GM21528 (cell line): ENCODE data around the gene DGCR6.
"Not testable (repeated sequence)": the region's sequence is repeated elsewhere in the genome, so short reads cannot be mapped to it uniquely, and the experiment has no call there.

Experiments
- ATAC-seq: cut with Tn5 transposase; IDR thresholded peaks from one replicate; pipeline ENCODE4 v1.9.1; 2021; ENCODE audit warnings: mild to moderate bottlenecking, moderate library complexity; ENCODE audit not compliant: unreplicated experiment, low FRiP score

The DGCR6 gene

GRCh38 chr22:18905540-18906409 is at the start of gene DGCR6:
TSS of gene DGCR6 (plus strand) at chr22:18906320. CDS start at chr22:18906375, 55 bp downstream.
- ATAC-seq: peak; percentile 71

- ATAC-seq: not testable (repeated sequence)
These were observed 46.8 kb upstream of the DGCR6 start for GRCh38 chr22:18859314-18859713.

GRCh38 chr22:18881260-18881659 is 24.9 kb upstream of the DGCR6 start:
- not testable (repeated sequence) for ATAC-seq

- ATAC-seq: not testable (repeated sequence)
These were observed 21.7 kb upstream of the DGCR6 start for GRCh38 chr22:18884465-18884864.

GRCh38 chr22:18888115-18888514 is 18.0 kb upstream of the DGCR6 start:
- no peak for ATAC-seq

- peak; percentile 90 for ATAC-seq
These were observed 15.5 kb upstream of the DGCR6 start for GRCh38 chr22:18890510-18891192.

- ATAC-seq: not testable (repeated sequence)
These were observed 12.3 kb upstream of the DGCR6 start for GRCh38 chr22:18893775-18894174.

GRCh38 chr22:18896037-18896657 is 10.0 kb upstream of the DGCR6 start:
- not testable (repeated sequence) for ATAC-seq

GRCh38 chr22:18906410-18906745 is 258 bp downstream of the DGCR6 start:
- ATAC-seq: peak; percentile 11

- no peak for ATAC-seq
These were observed 776 bp downstream of the DGCR6 start for GRCh38 chr22:18906896-18907295.

GRCh38 chr22:18909556-18909955 is 3.4 kb downstream of the DGCR6 start:
- ATAC-seq: no peak

- not testable (repeated sequence) for ATAC-seq
These were observed 5.4 kb downstream of the DGCR6 start for GRCh38 chr22:18911535-18911934.

- not testable (repeated sequence) for ATAC-seq
These were observed 6.3 kb downstream of the DGCR6 start for GRCh38 chr22:18912264-18912946.

- ATAC-seq: not testable (repeated sequence)
These were observed 8.4 kb downstream of the DGCR6 start for GRCh38 chr22:18914558-18914957.

- ATAC-seq: not testable (repeated sequence)
These were observed 9.4 kb downstream of the DGCR6 start for GRCh38 chr22:18915550-18915949.

GRCh38 chr22:18917818-18918217 is 11.7 kb downstream of the DGCR6 start:
- ATAC-seq: not testable (repeated sequence)

GRCh38 chr22:18920257-18920902 is 14.3 kb downstream of the DGCR6 start:
- not testable (repeated sequence) for ATAC-seq

- no peak for ATAC-seq
These were observed 19.4 kb downstream of the DGCR6 start for GRCh38 chr22:18925368-18926064.

GRCh38 chr22:18927020-18927419 is 20.9 kb downstream of the DGCR6 start:
- no peak for ATAC-seq
